Epithelial cell of alveolus of lung (primary cell): ENCODE measurements around the gene MAS1L. TPM values are rescaled to one million over a fixed set of nuclear protein-coding genes. Genes with fewer than 3 reads are reported as not detected.

Experiments used
- total RNA-seq: library from RNA; depleted of rRNA; stranded (reverse); fragments of >200 nt; gene quantifications from 2 replicates; pipeline ENCODE4 v1.2.1, GENCODE V29; 2015

MAS1L gene, protein sequence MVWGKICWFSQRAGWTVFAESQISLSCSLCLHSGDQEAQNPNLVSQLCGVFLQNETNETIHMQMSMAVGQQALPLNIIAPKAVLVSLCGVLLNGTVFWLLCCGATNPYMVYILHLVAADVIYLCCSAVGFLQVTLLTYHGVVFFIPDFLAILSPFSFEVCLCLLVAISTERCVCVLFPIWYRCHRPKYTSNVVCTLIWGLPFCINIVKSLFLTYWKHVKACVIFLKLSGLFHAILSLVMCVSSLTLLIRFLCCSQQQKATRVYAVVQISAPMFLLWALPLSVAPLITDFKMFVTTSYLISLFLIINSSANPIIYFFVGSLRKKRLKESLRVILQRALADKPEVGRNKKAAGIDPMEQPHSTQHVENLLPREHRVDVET
- total RNA-seq = not detected in 2 replicates

GRCh38 chr6:29487660-29488059 is at the start of gene MAS1L:
MAS1L (minus strand) TSS chr6:29487956; CDS start chr6:29487902, 54 bp downstream.

DNA sequence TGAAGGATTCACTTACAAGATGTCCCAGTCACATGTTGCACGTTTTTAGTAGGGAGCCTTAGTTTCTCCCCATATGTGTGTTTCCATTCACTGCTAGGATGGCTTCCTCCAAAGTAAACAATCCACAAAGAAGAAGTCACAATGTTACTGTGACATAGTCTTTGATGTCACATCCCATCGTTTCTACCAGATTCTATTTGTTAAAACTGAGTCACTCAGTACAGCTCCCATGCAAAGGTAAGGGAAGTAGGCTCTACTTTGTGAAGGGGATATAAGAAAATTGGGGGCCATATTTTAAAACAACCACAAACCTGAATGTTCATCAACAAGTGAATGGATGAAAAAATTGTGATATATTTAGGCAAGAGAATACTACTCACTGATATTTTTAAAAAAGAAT is 30.8 kb downstream of the MAS1L start, which contains the start of the genes OR11A1 and OR2H1:
Gene OR11A1 (minus strand): TSS at position 101 of the 400 bp plus-strand sequence. CDS start 29,430 bp downstream, outside the sequence.
Gene OR2H1 (plus strand): TSS at position 185 of the 400 bp plus-strand sequence. CDS start 4,615 bp downstream, outside the sequence.

GRCh38 chr6:29439006-29439405 is 48.8 kb downstream of the MAS1L start, which contains the start of gene OR10C1:
OR10C1 (plus strand) TSS chr6:29439306; CDS start chr6:29440016, 710 bp downstream.

Other genes starting within 250 kb of the MAS1L start
- gene OR14J1, start 186.3 kb downstream of the MAS1L start, total RNA-seq = not detected in 2 replicates
- gene OR5V1, start 119.1 kb downstream of the MAS1L start, total RNA-seq = not detected in 2 replicates
- not detected in 2 replicates for gene OR12D3, start 112.7 kb downstream of the MAS1L start, total RNA-seq
- not detected in 2 replicates for gene OR12D2, start 92.3 kb downstream of the MAS1L start, total RNA-seq
- gene OR12D1, start 73.0 kb downstream of the MAS1L start, total RNA-seq = not detected in 2 replicates
- not detected in 2 replicates for gene OR10C1, start 48.6 kb downstream of the MAS1L start, total RNA-seq
- gene OR11A1, start 30.9 kb downstream of the MAS1L start, total RNA-seq = not detected in 2 replicates
- not detected in 2 replicates for gene OR2H1, start 30.8 kb downstream of the MAS1L start, total RNA-seq
- 0.13 TPM in 1 of 2 replicates, not detected in the other for gene UBD, start 71.8 kb upstream of the MAS1L start, total RNA-seq
- gene OR2H2, start 97.2 kb upstream of the MAS1L start, total RNA-seq = not detected in 2 replicates
- gene GABBR1, start 145.2 kb upstream of the MAS1L start, total RNA-seq = 4.0 and 12.3 TPM in 2 replicates
- gene MOG, start 169.1 kb upstream of the MAS1L start, total RNA-seq = not detected in 2 replicates
- gene ZFP57, start 193.2 kb upstream of the MAS1L start, total RNA-seq = 0.65 TPM in 1 of 2 replicates, not detected in the other
- 0.16 and 3.4 TPM in 2 replicates for gene HLA-F, start 235.5 kb upstream of the MAS1L start, total RNA-seq